AG04450 (cell line): Measurements from ENCODE around the gene RIOK2. TPM values are rescaled to one million over a fixed set of nuclear protein-coding genes. Genes with fewer than 3 reads are reported as not detected.
"Not testable (repeated sequence)": the region's sequence is repeated elsewhere in the genome, so short reads cannot be mapped to it uniquely, and the experiment has no call there.

Experiments used
- CTCF ChIA-PET: fragments of 300-600, 350-600 bp; formaldehyde crosslinking; extraction: SDS; loops from one replicate; lab custom pipeline; 2022; ENCODE audit warnings: antibody characterized with exemption, inconsistent platforms; lab: Charles Lee
- POLR2A ChIA-PET: fragments of 350-600 bp; formaldehyde crosslinking; extraction: SDS; loops from one replicate; lab custom pipeline; 2021; ENCODE audit warnings: antibody characterized with exemption, inconsistent platforms; lab: Yijun Ruan, JAX
- DNase-seq: peaks from one replicate; pipeline ENCODE4 v3.0.0-alpha.2; 2011; ENCODE audit warnings: low read depth, low spot score
- H3K27ac ChIP-seq: one replicate; pipeline ENCODE4 v1.5.1; 2012; ENCODE audit warnings: low read depth, low read length, control low read depth
- H3K27me3 ChIP-seq: one replicate; pipeline ENCODE4 v1.6.0; 2012; ENCODE audit warnings: low read length; ENCODE audit not compliant: control insufficient read depth, insufficient read depth
- H3K4me3 ChIP-seq: 2 replicates; pipeline ENCODE4 v1.5.1; 2011; ENCODE audit warnings: mild to moderate bottlenecking, low read depth, low read length, control low read depth
- H3K9me3 ChIP-seq: 2 replicates; pipeline ENCODE4 v1.5.1; 2012; ENCODE audit warnings: low read length; ENCODE audit not compliant: control insufficient read depth, insufficient read depth
- CTCF ChIP-seq: IDR thresholded peaks from 2 replicates; pipeline ENCODE4 v1.5.1; 2011; ENCODE audit warnings: low read depth, low read length, control low read depth, inconsistent platforms
- polyA plus RNA-seq: library from polyadenylated mRNA; depleted of rRNA; stranded (reverse); fragments of >200 nt; gene quantifications from 2 replicates; pipeline ENCODE4 v1.2.3, GENCODE V29; 2011

RIOK2 gene
- polyA plus RNA-seq, 1 experiment, result 35.7 TPM

- no peak overlapping the region for H3K4me3 ChIP-seq
- POLR2A ChIA-PET, result interaction anchor here (0.7 kb wide), 1 partner anchor 16 kb away, joined by 3 read pairs; no protein-coding TSS in a partner anchor
- no peak for TF ChIP-seq CTCF
- H3K27me3 ChIP-seq, result peaks cover 14% of the 10 kb centered on the region
- no peaks in the 10 kb centered on the region for H3K9me3 ChIP-seq
- H3K27ac ChIP-seq, result no peak overlapping the region
- CTCF ChIA-PET, result interaction anchor here (0.8 to 3.1 kb wide), 6 partner anchors 13 to 389 kb away, joined by 3 to 48 read pairs (median 6); no protein-coding TSS in a partner anchor
- DNase-seq, result no peak
These were observed 42.0 kb downstream of the RIOK2 start for GRCh38 chr5:97141031-97141430.

GRCh38 chr5:97140250-97140649, 42.8 kb downstream of the RIOK2 start:
- H3K9me3 ChIP-seq, POLR2A ChIA-PET, DNase-seq, H3K27ac ChIP-seq, H3K4me3 ChIP-seq: not testable (repeated sequence)
- CTCF ChIA-PET, result interaction anchor here (0.5 to 2.6 kb wide), 4 partner anchors 21 to 518 kb away, joined by 4 to 10 read pairs (median 7); no protein-coding TSS in a partner anchor
- H3K27me3 ChIP-seq, result peaks cover 14% of the 10 kb centered on the region

- no peak for DNase-seq
- no peak for TF ChIP-seq CTCF
- Histone ChIP-seq H3K27ac (no peak overlapping the region), H3K27me3 (peaks cover 11% of the 10 kb centered on the region), H3K4me3 (no peak overlapping the region), H3K9me3 (no peaks in the 10 kb centered on the region)
- POLR2A ChIA-PET, result no interaction called here
- CTCF ChIA-PET, result no interaction called here
These were observed 46.6 kb downstream of the RIOK2 start for GRCh38 chr5:97136475-97136874.

GRCh38 chr5:97135868-97136267, 47.2 kb downstream of the RIOK2 start:
- Histone ChIP-seq H3K27ac (no peak overlapping the region), H3K9me3 (no peaks in the 10 kb centered on the region), H3K27me3 (peaks cover 9% of the 10 kb centered on the region), H3K4me3 (no peak overlapping the region)
- TF ChIP-seq CTCF, result no peak
- ChIA-PET POLR2A (no interaction called here), CTCF (no interaction called here)
- DNase-seq, result no peak

GRCh38 chr5:97134634-97135033, 48.4 kb downstream of the RIOK2 start:
- peaks cover 13% of the 10 kb centered on the region for H3K27me3 ChIP-seq
- no peak for TF ChIP-seq CTCF
- ChIA-PET CTCF (interaction anchor here (1.0 to 1.4 kb wide), 2 partner anchors 8 to 137 kb away, joined by 3 to 4 read pairs; partner anchors contain the start of gene LIX1), POLR2A (no interaction called here)
- H3K27ac ChIP-seq, result no peak overlapping the region
- DNase-seq, result no peak
- no peaks in the 10 kb centered on the region for H3K9me3 ChIP-seq
- H3K4me3 ChIP-seq, result no peak overlapping the region
